Sigmoid colon (tissue), 3 donors: ENCODE data around the gene LAMA4.

Experiments
- POLR2A ChIP-seq, 2 donors: fragments of 450-650 bp; IDR thresholded peaks; one replicate each; pipeline ENCODE4 v1.6.1; 2016; ENCODE audit warnings: antibody characterized with exemption in 2 of 2, mild to moderate bottlenecking in 2 of 2, moderate library complexity in 2 of 2
- TF ChIP-seq, protein P1 (sequence below), 4 experiments: fragments of 450-650 bp in 3 of 4; fragments of 200-600 bp in 1 of 4; IDR thresholded peaks; one replicate each; pipeline ENCODE4 v1.5.1; 2016 to 2019; ENCODE audit warnings: antibody characterized with exemption in 4 of 4, mild to moderate bottlenecking in 3 of 4, moderate library complexity in 2 of 4

DNA sequence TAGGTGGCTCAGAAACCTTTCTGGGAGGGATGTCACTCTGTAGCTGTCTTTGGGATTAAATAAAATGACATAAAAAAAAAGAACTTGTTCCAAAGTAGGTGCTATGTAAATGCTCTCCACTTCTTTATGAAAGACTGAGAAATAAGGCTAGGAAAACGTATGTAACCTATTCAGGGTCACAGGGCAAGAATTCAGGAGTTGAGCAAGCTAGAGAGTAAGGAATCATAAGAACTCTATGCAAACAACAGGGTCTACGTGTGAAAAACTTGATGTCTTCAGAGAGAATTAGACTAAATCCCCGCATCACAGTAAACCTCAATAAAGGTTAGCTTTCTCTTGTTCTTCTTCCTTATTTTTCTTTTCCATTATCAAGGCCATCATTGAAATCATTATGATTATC is 59.2 kb downstream of the LAMA4 start:
- TF ChIP-seq, protein P1, sequence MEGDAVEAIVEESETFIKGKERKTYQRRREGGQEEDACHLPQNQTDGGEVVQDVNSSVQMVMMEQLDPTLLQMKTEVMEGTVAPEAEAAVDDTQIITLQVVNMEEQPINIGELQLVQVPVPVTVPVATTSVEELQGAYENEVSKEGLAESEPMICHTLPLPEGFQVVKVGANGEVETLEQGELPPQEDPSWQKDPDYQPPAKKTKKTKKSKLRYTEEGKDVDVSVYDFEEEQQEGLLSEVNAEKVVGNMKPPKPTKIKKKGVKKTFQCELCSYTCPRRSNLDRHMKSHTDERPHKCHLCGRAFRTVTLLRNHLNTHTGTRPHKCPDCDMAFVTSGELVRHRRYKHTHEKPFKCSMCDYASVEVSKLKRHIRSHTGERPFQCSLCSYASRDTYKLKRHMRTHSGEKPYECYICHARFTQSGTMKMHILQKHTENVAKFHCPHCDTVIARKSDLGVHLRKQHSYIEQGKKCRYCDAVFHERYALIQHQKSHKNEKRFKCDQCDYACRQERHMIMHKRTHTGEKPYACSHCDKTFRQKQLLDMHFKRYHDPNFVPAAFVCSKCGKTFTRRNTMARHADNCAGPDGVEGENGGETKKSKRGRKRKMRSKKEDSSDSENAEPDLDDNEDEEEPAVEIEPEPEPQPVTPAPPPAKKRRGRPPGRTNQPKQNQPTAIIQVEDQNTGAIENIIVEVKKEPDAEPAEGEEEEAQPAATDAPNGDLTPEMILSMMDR (IDR thresholded peaks at IDR 0.05) = no peak
- no peak for TF ChIP-seq POLR2A (IDR thresholded peaks at IDR 0.05)
